NCI-H748 treated with DMSO at 0.1 percent for 48 hours (cell line): ENCODE measurements around the gene CACNA1S.

Experiments
- DNase-seq: peaks from one replicate; lab custom pipeline; 2025; lab: John Stamatoyannopoulos, UW

Gene CACNA1S

GRCh38 chr1:201112173-201112731 is at the start of gene CACNA1S:
Gene CACNA1S (minus strand): TSS chr1:201112426. CDS start chr1:201112339, 87 bp downstream.
- no peak for DNase-seq

GRCh38 chr1:201157949-201158348 is 45.7 kb upstream of the CACNA1S start:
- DNase-seq: no peak

GRCh38 chr1:201156819-201157218 is 44.6 kb upstream of the CACNA1S start:
- DNase-seq: no peak

- DNase-seq: no peak
These were observed 44.1 kb upstream of the CACNA1S start for GRCh38 chr1:201156346-201156745.

- no peak for DNase-seq
These were observed 43.1 kb upstream of the CACNA1S start for GRCh38 chr1:201155354-201155753.

- peak; percentile 75 for DNase-seq
These were observed 42.4 kb upstream of the CACNA1S start, which contains the start of gene TMEM9 for GRCh38 chr1:201154389-201155165. Gene TMEM9 (minus strand): TSS chr1:201154474. CDS start chr1:201153923, 551 bp downstream.

- no peak for DNase-seq
These were observed 41.5 kb upstream of the CACNA1S start for GRCh38 chr1:201153474-201154388.

- peak; percentile 10 for DNase-seq
These were observed 37.2 kb upstream of the CACNA1S start for GRCh38 chr1:201149400-201149799.

- no peak for DNase-seq
These were observed 35.3 kb upstream of the CACNA1S start for GRCh38 chr1:201147396-201148015.

- no peak for DNase-seq
These were observed 34.6 kb upstream of the CACNA1S start for GRCh38 chr1:201146626-201147390.

GRCh38 chr1:201145816-201146215 is 33.6 kb upstream of the CACNA1S start:
- no peak for DNase-seq

GRCh38 chr1:201145132-201145531 is 32.9 kb upstream of the CACNA1S start:
- no peak for DNase-seq

GRCh38 chr1:201144701-201145100 is 32.5 kb upstream of the CACNA1S start:
- no peak for DNase-seq

GRCh38 chr1:201143726-201144635 is 31.8 kb upstream of the CACNA1S start:
- no peak for DNase-seq

GRCh38 chr1:201142849-201143725 is 30.9 kb upstream of the CACNA1S start:
- no peak for DNase-seq

GRCh38 chr1:201142011-201142848 is 30.0 kb upstream of the CACNA1S start:
- DNase-seq: no peak

GRCh38 chr1:201141418-201141817 is 29.2 kb upstream of the CACNA1S start:
- no peak for DNase-seq

- no peak for DNase-seq
These were observed 28.7 kb upstream of the CACNA1S start for GRCh38 chr1:201140941-201141260.
